A673 (cell line): Measurements from ENCODE around the gene CNTN5. TPM values are rescaled to one million over a fixed set of nuclear protein-coding genes. Genes with fewer than 3 reads are reported as not detected.

Experiments
- BruUV-seq: library from RNA; stranded (reverse); fragments of 400-500 nt; replicated peaks from 2 replicates; lab custom pipeline; 2021; lab: Mats Ljungman, UMichigan
- CTCF ChIA-PET: fragments of 300-600 bp; sonication (Branson Sonifier 250); formaldehyde crosslinking; loops from one replicate; lab custom pipeline; 2022; ENCODE audit warnings: antibody characterized with exemption; lab: Charles Lee
- POLR2A ChIA-PET: fragments of 300-600 bp; sonication (Branson Sonifier 250); formaldehyde crosslinking; loops from one replicate; lab custom pipeline; 2022; ENCODE audit warnings: antibody characterized with exemption; ENCODE audit not compliant: low non-redundant PET; lab: Charles Lee
- DNase-seq: peaks from one replicate; pipeline ENCODE4 v3.0.0-alpha.2; 2015; ENCODE audit warnings: low spot score
- H3K27ac ChIP-seq: fragments of 200-600 bp; sonication (generic); 2 replicates; pipeline ENCODE4 v1.5.1; 2016; ENCODE audit warnings: mixed run types, low read depth, mild to moderate bottlenecking, mixed read lengths, antibody characterized with exemption, low read length; ENCODE audit not compliant: poor library complexity, severe bottlenecking
- H3K27me3 ChIP-seq: fragments of 200-600 bp; sonication (generic); replicated peaks from 2 replicates; pipeline ENCODE4 v1.6.1; 2017; ENCODE audit warnings: mixed run types, low read depth, mild to moderate bottlenecking, mixed read lengths, antibody characterized with exemption, low read length; ENCODE audit not compliant: insufficient read depth, poor library complexity
- H3K36me3 ChIP-seq: fragments of 200-600 bp; sonication (generic); 2 replicates; pipeline ENCODE4 v1.6.1; 2016; ENCODE audit warnings: mixed run types, mild to moderate bottlenecking, mixed read lengths, antibody characterized with exemption, low read length; ENCODE audit not compliant: insufficient read depth, poor library complexity, severe bottlenecking
- H3K4me1 ChIP-seq: fragments of 200-600 bp; sonication (generic); 2 replicates; pipeline ENCODE4 v1.6.1; 2017; ENCODE audit warnings: mixed run types, mild to moderate bottlenecking, mixed read lengths, antibody characterized with exemption, low read length; ENCODE audit not compliant: insufficient read depth, poor library complexity, severe bottlenecking
- H3K4me3 ChIP-seq: fragments of 200-600 bp; sonication (generic); 2 replicates; pipeline ENCODE4 v1.5.1; 2016; ENCODE audit warnings: low read depth, mixed run types, mild to moderate bottlenecking, mixed read lengths, low read length; ENCODE audit not compliant: poor library complexity, severe bottlenecking
- H3K9me3 ChIP-seq: fragments of 200-600 bp; sonication (generic); 2 replicates; pipeline ENCODE4 v1.6.1; 2016; ENCODE audit warnings: mixed run types, low read depth, mild to moderate bottlenecking, mixed read lengths, antibody characterized with exemption, low read length; ENCODE audit not compliant: poor library complexity, severe bottlenecking
- CTCF ChIP-seq: fragments of 300-800, 200-600 bp; sonication (generic); conservative IDR thresholded peaks from 2 replicates; pipeline ENCODE4 v1.5.1; 2017; ENCODE audit warnings: low read depth, mild to moderate bottlenecking, antibody characterized with exemption, low read length, moderate library complexity, mixed read lengths
- EZH2 ChIP-seq: fragments of 200-600 bp; sonication (generic); IDR thresholded peaks from 2 replicates; pipeline ENCODE4 v1.6.1; 2017; ENCODE audit warnings: borderline replicate concordance, low read depth, mild to moderate bottlenecking, mixed read lengths, antibody characterized with exemption, low read length; ENCODE audit not compliant: poor library complexity, severe bottlenecking
- intact Hi-C: fragments of 100-400 bp; cut with micrococcal nuclease; formaldehyde crosslinking; loops from one replicate; pipeline ENCODE4 v1.10.0; 2022; ENCODE audit not compliant: unreplicated experiment
- total RNA-seq: library from RNA; stranded (reverse); gene quantifications from 2 replicates; pipeline ENCODE4 v1.2.3, GENCODE V29; 2021

CNTN5 gene
- total RNA-seq, 1 experiment from 2014 or later, result 0.80 TPM

GRCh38 chr11:99425596-99425995, 404.8 kb downstream of the CNTN5 start:
- intact Hi-C loops, result no loop called here
- Histone ChIP-seq H3K27ac (no peak overlapping the region), H3K9me3 (no peaks in the 10 kb centered on the region), H3K36me3 (no peaks in the 10 kb centered on the region), H3K4me1 (no peaks in the 10 kb centered on the region), H3K4me3 (no peak overlapping the region), H3K27me3 (no peaks in the 10 kb centered on the region)
- CTCF ChIA-PET, result no interaction called here
- DNase-seq, result no peak
- POLR2A ChIA-PET, result no interaction called here
- no peak for TF ChIP-seq CTCF
- no peak for TF ChIP-seq EZH2
- BruUV-seq, result no TSS peak

- ChIA-PET POLR2A (no interaction called here), CTCF (no interaction called here)
- H3K4me1 ChIP-seq, result peaks cover 5% of the 10 kb centered on the region
- no TSS peak for BruUV-seq
- DNase-seq, result no peak
- intact Hi-C loops, result no loop called here
- no peak overlapping the region for H3K27ac ChIP-seq
- H3K36me3 ChIP-seq, result no peaks in the 10 kb centered on the region
- H3K27me3 ChIP-seq, result no peaks in the 10 kb centered on the region
- no peaks in the 10 kb centered on the region for H3K9me3 ChIP-seq
- TF ChIP-seq EZH2, result no peak
- no peak for TF ChIP-seq CTCF
- H3K4me3 ChIP-seq, result no peak overlapping the region
Observed at GRCh38 chr11:99432677-99433076, 411.9 kb downstream of the CNTN5 start.

- no peaks in the 10 kb centered on the region for H3K4me1 ChIP-seq
- ChIA-PET POLR2A (no interaction called here), CTCF (no interaction called here)
- no peak for DNase-seq
- H3K27me3 ChIP-seq, result no peaks in the 10 kb centered on the region
- H3K9me3 ChIP-seq, result no peaks in the 10 kb centered on the region
- TF ChIP-seq CTCF, result no peak
- TF ChIP-seq EZH2, result no peak
- BruUV-seq, result no TSS peak
- no peaks in the 10 kb centered on the region for H3K36me3 ChIP-seq
- intact Hi-C loops, result no loop called here
- H3K4me3 ChIP-seq, result no peak overlapping the region
- H3K27ac ChIP-seq, result no peak overlapping the region
Observed at GRCh38 chr11:99443276-99443675, 422.5 kb downstream of the CNTN5 start.
